NCI-H2227 treated with DMSO at 0.1 percent for 48 hours (cell line): ENCODE results near the gene PNMA6F.
"Not testable (repeated sequence)": the region's sequence is repeated elsewhere in the genome, so short reads cannot be mapped to it uniquely, and the experiment has no call there.

Experiments used
- DNase-seq: peaks from one replicate; lab custom pipeline; 2025; lab: John Stamatoyannopoulos, UW

The PNMA6F gene

GRCh38 chrX:153334654-153335295 is 13.2 kb upstream of the PNMA6F start:
- DNase-seq: no peak

GRCh38 chrX:153333821-153334653 is 12.5 kb upstream of the PNMA6F start, which contains the start of gene ZNF275:
ZNF275 (plus strand) TSS chrX:153334153; CDS start chrX:153336680, 2,527 bp downstream.
- DNase-seq: peak; percentile 66

GRCh38 chrX:153333266-153333665 is 11.7 kb upstream of the PNMA6F start:
- no peak for DNase-seq

GRCh38 chrX:153327561-153327960 is 6.0 kb upstream of the PNMA6F start:
- DNase-seq: no peak

GRCh38 chrX:153320555-153321184 is 897 bp downstream of the PNMA6F start:
- DNase-seq: no peak

- DNase-seq: not testable (repeated sequence)
These were observed 1.5 kb downstream of the PNMA6F start for GRCh38 chrX:153320047-153320443.

- DNase-seq: no peak
These were observed 2.1 kb downstream of the PNMA6F start for GRCh38 chrX:153319295-153320046.

- no peak for DNase-seq
These were observed 2.8 kb downstream of the PNMA6F start for GRCh38 chrX:153318811-153319210.

GRCh38 chrX:153317996-153318722 is 3.4 kb downstream of the PNMA6F start:
- no peak for DNase-seq

GRCh38 chrX:153317306-153317705 is 4.3 kb downstream of the PNMA6F start:
- no peak for DNase-seq

- no peak for DNase-seq
These were observed 8.7 kb downstream of the PNMA6F start for GRCh38 chrX:153312842-153313241.

- no peak for DNase-seq
These were observed 9.5 kb downstream of the PNMA6F start for GRCh38 chrX:153312041-153312440.

- no peak for DNase-seq
These were observed 10.7 kb downstream of the PNMA6F start for GRCh38 chrX:153310901-153311300.

- DNase-seq: no peak
These were observed 14.0 kb downstream of the PNMA6F start for GRCh38 chrX:153307276-153308178.

GRCh38 chrX:153306527-153307115 is 14.9 kb downstream of the PNMA6F start:
- DNase-seq: no peak

- DNase-seq: no peak
These were observed 15.6 kb downstream of the PNMA6F start for GRCh38 chrX:153305972-153306371.

GRCh38 chrX:153304988-153305736 is 16.4 kb downstream of the PNMA6F start:
- DNase-seq: no peak

- DNase-seq: no peak
These were observed 18.0 kb downstream of the PNMA6F start for GRCh38 chrX:153303276-153304262.
